IMR-90 (cell line): Measurements from ENCODE around the gene TBC1D8. TPM values are rescaled to one million over a fixed set of nuclear protein-coding genes. Genes with fewer than 3 reads are reported as not detected.

Experiments
- ATAC-seq: fragments of 200-7000 bp; cut with Tn5 transposase; 2 replicates; pipeline ENCODE4 v1.9.1; 2020; ENCODE audit warnings: low read depth, mild to moderate bottlenecking, moderate library complexity
- BruUV-seq: library from RNA; stranded (reverse); fragments of 400-500 nt; replicated peaks from 2 replicates; lab custom pipeline; 2021; lab: Mats Ljungman, UMichigan
- CTCF ChIA-PET: fragments of 300-600 bp; formaldehyde crosslinking; extraction: SDS; loops from one replicate; lab custom pipeline; 2021; ENCODE audit warnings: antibody characterized with exemption; lab: Yijun Ruan, JAX
- POLR2A ChIA-PET: fragments of 300-600 bp; sonication (Branson Sonifier 250); formaldehyde crosslinking; loops from one replicate; lab custom pipeline; 2022; ENCODE audit warnings: antibody characterized with exemption; ENCODE audit not compliant: unreplicated experiment; lab: Charles Lee
- DNase-seq: peaks from one replicate; pipeline ENCODE4 v3.0.0; 2013
- H2AFZ ChIP-seq: replicated peaks from 2 replicates; pipeline ENCODE3; 2013; ENCODE audit warnings: low read length, mild to moderate bottlenecking; ENCODE audit not compliant: poor library complexity
- H2AK5ac ChIP-seq: 2 replicates; pipeline ENCODE4 v1.6.1; 2013; ENCODE audit warnings: low read depth, low read length, inconsistent platforms
- H2AK9ac ChIP-seq: replicated peaks from 2 replicates; pipeline ENCODE3; 2013; ENCODE audit warnings: mild to moderate bottlenecking, low read depth, low read length, moderate library complexity; ENCODE audit not compliant: poor library complexity
- H2BK120ac ChIP-seq: 2 replicates; pipeline ENCODE4 v1.6.1; 2013; ENCODE audit warnings: low read depth, low read length, inconsistent platforms
- H2BK15ac ChIP-seq: 3 replicates; pipeline ENCODE4 v1.6.1; 2013; ENCODE audit warnings: low read depth, low read length, inconsistent platforms
- H2BK20ac ChIP-seq: 2 replicates; pipeline ENCODE4 v1.6.1; 2013; ENCODE audit warnings: low read depth, mild to moderate bottlenecking, inconsistent platforms, low read length, moderate library complexity
- H2BK5ac ChIP-seq: 2 replicates; pipeline ENCODE4 v1.6.1; 2013; ENCODE audit warnings: mild to moderate bottlenecking, low read depth, low read length, inconsistent platforms; ENCODE audit not compliant: poor library complexity, severe bottlenecking
- H3K14ac ChIP-seq: replicated peaks from 2 replicates; pipeline ENCODE4 v1.6.1; 2013; ENCODE audit warnings: low read depth, low read length, inconsistent platforms
- H3K18ac ChIP-seq: 2 replicates; pipeline ENCODE4 v1.6.1; 2013; ENCODE audit warnings: low read depth, low read length, control low read depth
- H3K23ac ChIP-seq: 2 replicates; pipeline ENCODE4 v1.6.1; 2013; ENCODE audit warnings: low read depth, low read length, inconsistent platforms
- H3K27ac ChIP-seq: 2 replicates; pipeline ENCODE4 v1.5.1; 2013; ENCODE audit warnings: mild to moderate bottlenecking, control low read depth, low read length; ENCODE audit not compliant: insufficient read depth
- H3K27me3 ChIP-seq: 2 replicates; pipeline ENCODE4 v1.6.1; 2013; ENCODE audit warnings: low read length; ENCODE audit not compliant: control insufficient read depth, insufficient read depth
- H3K36me3 ChIP-seq: 2 replicates; pipeline ENCODE4 v1.6.1; 2013; ENCODE audit warnings: low read length, mixed read lengths; ENCODE audit not compliant: control insufficient read depth, insufficient read depth
- H3K4ac ChIP-seq: 2 replicates; pipeline ENCODE4 v1.6.1; 2013; ENCODE audit warnings: low read depth, low read length, inconsistent platforms
- H3K4me1 ChIP-seq: 2 replicates; pipeline ENCODE4 v1.6.1; 2013; ENCODE audit warnings: low read length, mixed read lengths; ENCODE audit not compliant: control insufficient read depth, insufficient read depth
- H3K4me2 ChIP-seq: 2 replicates; pipeline ENCODE4 v1.6.1; 2013; ENCODE audit warnings: low read depth, mild to moderate bottlenecking, control low read depth, low read length, moderate library complexity
- H3K4me3 ChIP-seq: 2 replicates; pipeline ENCODE4 v1.5.1; 2013; ENCODE audit warnings: low read depth, mild to moderate bottlenecking, control low read depth, low read length, moderate library complexity; ENCODE audit not compliant: insufficient read depth
- H3K56ac ChIP-seq: 2 replicates; pipeline ENCODE4 v1.6.1; 2013; ENCODE audit warnings: low read length, inconsistent platforms; ENCODE audit not compliant: insufficient read depth; ENCODE audit errors: extremely low read depth
- H3K79me1 ChIP-seq, 2 experiments: 2 replicates each; pipeline ENCODE4 v1.6.1; 2013; ENCODE audit warnings: low read length in 2 of 2, inconsistent platforms in 1 of 2, low read depth in 1 of 2
- H3K9ac ChIP-seq: 2 replicates; pipeline ENCODE4 v1.6.1; 2013; ENCODE audit warnings: low read depth, low read length, control low read depth
- H3K9me1 ChIP-seq: 2 replicates; pipeline ENCODE4 v1.6.1; 2013; ENCODE audit warnings: low read length, inconsistent platforms; ENCODE audit not compliant: insufficient read depth
- H3K9me3 ChIP-seq: 2 replicates; pipeline ENCODE4 v1.6.1; 2013; ENCODE audit warnings: low read length; ENCODE audit not compliant: control insufficient read depth, insufficient read depth
- H4K20me1 ChIP-seq: 2 replicates; pipeline ENCODE4 v1.6.1; 2013; ENCODE audit warnings: low read length, inconsistent platforms; ENCODE audit not compliant: insufficient read depth
- H4K5ac ChIP-seq: 2 replicates; pipeline ENCODE4 v1.6.1; 2013; ENCODE audit warnings: mild to moderate bottlenecking, low read depth, low read length, control low read depth
- H4K8ac ChIP-seq, 2 experiments: 2 replicates each; pipeline ENCODE4 v1.6.1; 2013; ENCODE audit warnings: low read depth in 2 of 2, low read length in 2 of 2, control low read depth in 1 of 2, inconsistent platforms in 1 of 2
- H4K91ac ChIP-seq: 2 replicates; pipeline ENCODE4 v1.6.1; 2013; ENCODE audit warnings: low read depth, low read length, inconsistent platforms; ENCODE audit not compliant: insufficient read depth
- BHLHE40 ChIP-seq: fragments of 150-350 bp; IDR thresholded peaks from 2 replicates; pipeline ENCODE4 v1.6.1; 2016; ENCODE audit warnings: mild to moderate bottlenecking, low read depth, low read length
- CEBPB ChIP-seq: IDR thresholded peaks from 2 replicates; pipeline ENCODE4 v1.6.1; 2012; ENCODE audit warnings: low read depth, low read length, improper control_type of control experiment
- CHD1 ChIP-seq: IDR thresholded peaks from 2 replicates; pipeline ENCODE4 v1.6.1; 2012; ENCODE audit warnings: low read depth, low read length, improper control_type of control experiment
- FOS ChIP-seq: fragments of 150-350 bp; IDR thresholded peaks from 2 replicates; pipeline ENCODE4 v1.6.1; 2016; ENCODE audit warnings: low read depth, low read length
- MAFK ChIP-seq: IDR thresholded peaks from 2 replicates; pipeline ENCODE4 v1.6.1; 2012; ENCODE audit warnings: low read depth, low read length, improper control_type of control experiment
- MAZ ChIP-seq: IDR thresholded peaks from 2 replicates; pipeline ENCODE4 v1.6.1; 2012; ENCODE audit warnings: low read depth, mild to moderate bottlenecking, low read length, improper control_type of control experiment, moderate library complexity, borderline replicate concordance
- MXI1 ChIP-seq: IDR thresholded peaks from 2 replicates; pipeline ENCODE4 v1.6.1; 2012; ENCODE audit warnings: low read depth, mild to moderate bottlenecking, low read length, moderate library complexity, borderline replicate concordance
- NFE2L2 ChIP-seq: fragments of 150-350 bp; IDR thresholded peaks from 2 replicates; pipeline ENCODE4 v1.6.1; 2016; ENCODE audit warnings: low read depth, mild to moderate bottlenecking, low read length
- POLR2A ChIP-seq: IDR thresholded peaks from 2 replicates; pipeline ENCODE4 v1.6.1; 2012; ENCODE audit warnings: mild to moderate bottlenecking, low read depth, low read length
- RAD21 ChIP-seq: IDR thresholded peaks from 2 replicates; pipeline ENCODE4 v1.6.1; 2012; ENCODE audit warnings: low read length, improper control_type of control experiment
- RCOR1 ChIP-seq: IDR thresholded peaks from 2 replicates; pipeline ENCODE4 v1.6.1; 2012; ENCODE audit warnings: mild to moderate bottlenecking, low read length, improper control_type of control experiment; ENCODE audit not compliant: insufficient replicate concordance
- RFX5 ChIP-seq: IDR thresholded peaks from 2 replicates; pipeline ENCODE4 v1.8.0; 2012; ENCODE audit warnings: low read depth, mild to moderate bottlenecking, low read length, moderate library complexity
- SMC3 ChIP-seq: fragments of 150-350 bp; IDR thresholded peaks from 2 replicates; pipeline ENCODE4 v1.6.1; 2016; ENCODE audit warnings: low read depth, mild to moderate bottlenecking, antibody characterized with exemption, low read length, moderate library complexity
- WGBS, 2 experiments: methylation state at CpG; one replicate each; pipeline versions ENCODE4 v1.1.5 to v1.1.7; 2013; ENCODE audit warnings: missing lambda C conversion rate in 2 of 2; ENCODE audit not compliant: insufficient read length in 1 of 2; ENCODE audit errors: extremely low coverage in 2 of 2; 5-methylcytosine and 5-hydroxymethylcytosine counted together
- dilution Hi-C: fragments of 300-500 bp; cut with HindIII; formaldehyde crosslinking; loops from one replicate; pipeline ENCODE4 v1.14.3; 2018; ENCODE audit warnings: low sequenced_read_pairs; ENCODE audit not compliant: unreplicated experiment
- in situ Hi-C: fragments of 300-500 bp; cut with MboI; formaldehyde crosslinking; loops from 3 replicates; pipeline ENCODE4 v1.14.3; 2019; ENCODE audit warnings: low sequenced_read_pairs, inconsistent platforms, mixed read lengths
- intact Hi-C: fragments of 100-400 bp; cut with micrococcal nuclease; formaldehyde crosslinking; loops from 2 replicates; pipeline ENCODE4 v1.10.0; 2022
- polyA plus RNA-seq, 3 experiments: library from polyadenylated mRNA; depleted of rRNA; stranded (reverse); fragments of >200 nt; gene quantifications; 2 replicates each; pipeline ENCODE4 v1.2.3, GENCODE V29; 2012; ENCODE audit warnings: low replicate concordance in 1 of 3
- total RNA-seq: library from RNA; depleted of rRNA; stranded (reverse); fragments of >200 nt; gene quantifications from 2 replicates; pipeline ENCODE4 v1.2.3, GENCODE V29; 2012
- TF ChIP-seq, protein P1 (sequence below): fragments of 150-350 bp; IDR thresholded peaks from 2 replicates; pipeline ENCODE4 v1.6.1; 2016; ENCODE audit warnings: low read depth, mild to moderate bottlenecking, low read length, moderate library complexity, borderline replicate concordance
- TF ChIP-seq, protein P2 (sequence below): fragments of 150-350 bp; IDR thresholded peaks from 2 replicates; pipeline ENCODE4 v1.6.1; 2017; ENCODE audit warnings: mild to moderate bottlenecking, antibody characterized with exemption, low read length, low read depth
- TF ChIP-seq, protein P3 (sequence below): conservative IDR thresholded peaks from 2 replicates; pipeline ENCODE4 v1.5.1; 2012; ENCODE audit warnings: mild to moderate bottlenecking, low read depth, low read length, improper control_type of control experiment

Gene TBC1D8
- total and polyA plus RNA-seq, 2 of the 4 experiments (the other 2 are of a cell fraction) = 1.3 to 1.5 TPM

DNA sequence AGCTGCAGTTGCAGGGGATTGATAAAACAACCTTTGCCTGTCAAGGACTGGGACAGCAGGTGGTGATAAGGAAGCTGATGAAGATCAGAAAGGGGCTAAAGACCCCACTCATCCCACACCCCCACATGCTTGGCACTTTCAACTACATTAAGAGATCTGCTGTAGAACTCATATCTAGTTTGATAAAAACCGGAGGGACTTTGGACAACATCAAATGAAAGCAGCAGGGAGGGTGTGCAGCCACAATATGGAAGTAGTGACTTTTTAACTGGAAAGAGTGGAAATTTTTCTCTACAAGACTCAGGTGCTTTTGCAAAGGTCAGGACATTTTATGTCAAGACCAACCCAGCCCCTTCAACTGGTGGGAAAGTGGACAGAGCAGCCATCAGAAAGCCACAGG lies 56.8 kb downstream of the TBC1D8 start:
- no peaks in the 10 kb centered on the region for H3K9me3 ChIP-seq
- H2BK15ac ChIP-seq = no peak overlapping the region
- intact Hi-C loops = no loop called here
- no CpG with 5 or more reads among the region's 1 CpG for WGBS, 2 experiments
- no peak overlapping the region for H3K56ac ChIP-seq
- no peak overlapping the region for H3K4ac ChIP-seq
- DNase-seq = no peak
- H4K8ac ChIP-seq = no peak overlapping the region
- no peak overlapping the region for H2BK20ac ChIP-seq
- no peak overlapping the region for H4K91ac ChIP-seq
- no peak overlapping the region for H3K4me2 ChIP-seq
- ChIA-PET CTCF (no interaction called here), POLR2A (no interaction called here)
- in situ Hi-C loops = no loop called here
- H4K20me1 ChIP-seq = no peaks in the 10 kb centered on the region
- H2AK9ac ChIP-seq = no peak overlapping the region
- no peak overlapping the region for H3K4me3 ChIP-seq
- H3K27me3 ChIP-seq = 0 out of 2 replicates have a peak, but pooled peaks cover 1% of the 10 kb centered on the region
- ATAC-seq = no peak
- no peak overlapping the region for H4K5ac ChIP-seq
- dilution Hi-C loops = no loop called here
- H3K4me1 ChIP-seq = no peaks in the 10 kb centered on the region
- no peak overlapping the region for H3K9ac ChIP-seq
- H2AFZ ChIP-seq = no peak overlapping the region
- no peak overlapping the region for H3K18ac ChIP-seq
- TF ChIP-seq BHLHE40 = no peak
- TF ChIP-seq MAFK = no peak
- TF ChIP-seq POLR2A = no peak
- no peak for TF ChIP-seq SMC3
- no peak for TF ChIP-seq MAZ
- TF ChIP-seq RCOR1 = no peak
- TF ChIP-seq, protein P1, sequence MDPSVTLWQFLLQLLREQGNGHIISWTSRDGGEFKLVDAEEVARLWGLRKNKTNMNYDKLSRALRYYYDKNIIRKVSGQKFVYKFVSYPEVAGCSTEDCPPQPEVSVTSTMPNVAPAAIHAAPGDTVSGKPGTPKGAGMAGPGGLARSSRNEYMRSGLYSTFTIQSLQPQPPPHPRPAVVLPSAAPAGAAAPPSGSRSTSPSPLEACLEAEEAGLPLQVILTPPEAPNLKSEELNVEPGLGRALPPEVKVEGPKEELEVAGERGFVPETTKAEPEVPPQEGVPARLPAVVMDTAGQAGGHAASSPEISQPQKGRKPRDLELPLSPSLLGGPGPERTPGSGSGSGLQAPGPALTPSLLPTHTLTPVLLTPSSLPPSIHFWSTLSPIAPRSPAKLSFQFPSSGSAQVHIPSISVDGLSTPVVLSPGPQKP = no peak
- TF ChIP-seq RAD21 = no peak
- TF ChIP-seq RFX5 = no peak
- TF ChIP-seq, protein P2, sequence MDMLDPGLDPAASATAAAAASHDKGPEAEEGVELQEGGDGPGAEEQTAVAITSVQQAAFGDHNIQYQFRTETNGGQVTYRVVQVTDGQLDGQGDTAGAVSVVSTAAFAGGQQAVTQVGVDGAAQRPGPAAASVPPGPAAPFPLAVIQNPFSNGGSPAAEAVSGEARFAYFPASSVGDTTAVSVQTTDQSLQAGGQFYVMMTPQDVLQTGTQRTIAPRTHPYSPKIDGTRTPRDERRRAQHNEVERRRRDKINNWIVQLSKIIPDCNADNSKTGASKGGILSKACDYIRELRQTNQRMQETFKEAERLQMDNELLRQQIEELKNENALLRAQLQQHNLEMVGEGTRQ = no peak
- no peak for TF ChIP-seq MXI1
- TF ChIP-seq, protein P3, sequence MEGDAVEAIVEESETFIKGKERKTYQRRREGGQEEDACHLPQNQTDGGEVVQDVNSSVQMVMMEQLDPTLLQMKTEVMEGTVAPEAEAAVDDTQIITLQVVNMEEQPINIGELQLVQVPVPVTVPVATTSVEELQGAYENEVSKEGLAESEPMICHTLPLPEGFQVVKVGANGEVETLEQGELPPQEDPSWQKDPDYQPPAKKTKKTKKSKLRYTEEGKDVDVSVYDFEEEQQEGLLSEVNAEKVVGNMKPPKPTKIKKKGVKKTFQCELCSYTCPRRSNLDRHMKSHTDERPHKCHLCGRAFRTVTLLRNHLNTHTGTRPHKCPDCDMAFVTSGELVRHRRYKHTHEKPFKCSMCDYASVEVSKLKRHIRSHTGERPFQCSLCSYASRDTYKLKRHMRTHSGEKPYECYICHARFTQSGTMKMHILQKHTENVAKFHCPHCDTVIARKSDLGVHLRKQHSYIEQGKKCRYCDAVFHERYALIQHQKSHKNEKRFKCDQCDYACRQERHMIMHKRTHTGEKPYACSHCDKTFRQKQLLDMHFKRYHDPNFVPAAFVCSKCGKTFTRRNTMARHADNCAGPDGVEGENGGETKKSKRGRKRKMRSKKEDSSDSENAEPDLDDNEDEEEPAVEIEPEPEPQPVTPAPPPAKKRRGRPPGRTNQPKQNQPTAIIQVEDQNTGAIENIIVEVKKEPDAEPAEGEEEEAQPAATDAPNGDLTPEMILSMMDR = no peak
- TF ChIP-seq NFE2L2 = no peak
- no peak for TF ChIP-seq CHD1
- no peak for TF ChIP-seq CEBPB
- no peak for TF ChIP-seq FOS
- H3K14ac ChIP-seq = no peak overlapping the region
- no peaks in the 10 kb centered on the region for H3K36me3 ChIP-seq
- no peak overlapping the region for H3K23ac ChIP-seq
- no TSS peak for BruUV-seq
- peaks cover 0 to 16% of the 10 kb centered on the region in 2 experiments; a peak in 2 of 4 replicates for H3K79me1 ChIP-seq
- no peak overlapping the region; the same call in 1 of the 2 replicates for H2BK120ac ChIP-seq
- H3K9me1 ChIP-seq = peaks cover 4% of the 10 kb centered on the region; the same call in 1 of the 2 replicates
- no peak overlapping the region for H2BK5ac ChIP-seq
- no peak overlapping the region for H3K27ac ChIP-seq
- no peak overlapping the region for H2AK5ac ChIP-seq
